ENCODE data around the gene TNS1.

The TNS1 gene

GRCh38 chr2:217886091-217886490 lies 116.7 kb downstream of the TNS1 start:
- no peak overlapping the region for H3K27ac Mint-ChIP-seq
- no peaks in the 10 kb centered on the region for H3K4me1 Mint-ChIP-seq (ENCODE audit: low read depth)
- H3K36me3 Mint-ChIP-seq (ENCODE audit: low read depth) = no peaks in the 10 kb centered on the region
- DNase-seq (ENCODE audit: low spot score) = no peak
- no peaks in the 10 kb centered on the region for H3K9me3 Mint-ChIP-seq
- H3K4me3 Mint-ChIP-seq = no peak overlapping the region
- H3K27me3 Mint-ChIP-seq (ENCODE audit: low read depth) = no peaks in the 10 kb centered on the region

- H3K36me3 Mint-ChIP-seq (ENCODE audit: low read depth) = no peaks in the 10 kb centered on the region
- H3K9me3 Mint-ChIP-seq = no peaks in the 10 kb centered on the region
- DNase-seq (ENCODE audit: low spot score) = no peak
- H3K27ac Mint-ChIP-seq = no peak overlapping the region
- no peaks in the 10 kb centered on the region for H3K4me1 Mint-ChIP-seq (ENCODE audit: low read depth)
- no peak overlapping the region for H3K4me3 Mint-ChIP-seq
- H3K27me3 Mint-ChIP-seq (ENCODE audit: low read depth) = no peaks in the 10 kb centered on the region
Measured at GRCh38 chr2:217884985-217885384, 117.8 kb downstream of the TNS1 start.

DNA sequence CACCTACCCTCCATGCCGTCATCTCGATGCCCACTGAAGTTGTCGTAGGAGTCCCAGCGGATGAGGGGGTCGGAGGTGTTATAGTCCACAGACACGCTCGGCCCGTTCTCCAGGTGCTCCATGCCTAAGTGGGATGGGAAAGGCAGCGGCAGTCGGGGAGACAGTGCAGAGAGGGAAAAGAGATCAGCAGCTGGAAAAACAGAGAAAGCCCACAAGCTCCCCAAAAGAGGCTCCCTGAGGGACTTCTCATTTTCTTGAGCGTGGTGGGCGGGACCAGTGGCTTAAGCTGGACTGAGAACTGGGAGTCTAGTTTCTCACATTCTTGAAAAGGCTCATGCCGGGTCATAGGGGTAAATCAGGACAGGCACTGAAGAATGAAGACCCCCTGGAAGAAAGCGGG lies 121.9 kb downstream of the TNS1 start:
- no peak for DNase-seq (ENCODE audit: low spot score)
- no peaks in the 10 kb centered on the region for H3K36me3 Mint-ChIP-seq (ENCODE audit: low read depth)
- H3K27ac Mint-ChIP-seq = no peak overlapping the region
- no peaks in the 10 kb centered on the region for H3K27me3 Mint-ChIP-seq (ENCODE audit: low read depth)
- H3K9me3 Mint-ChIP-seq = no peaks in the 10 kb centered on the region
- H3K4me1 Mint-ChIP-seq (ENCODE audit: low read depth) = no peaks in the 10 kb centered on the region
- H3K4me3 Mint-ChIP-seq = no peak overlapping the region

DNA sequence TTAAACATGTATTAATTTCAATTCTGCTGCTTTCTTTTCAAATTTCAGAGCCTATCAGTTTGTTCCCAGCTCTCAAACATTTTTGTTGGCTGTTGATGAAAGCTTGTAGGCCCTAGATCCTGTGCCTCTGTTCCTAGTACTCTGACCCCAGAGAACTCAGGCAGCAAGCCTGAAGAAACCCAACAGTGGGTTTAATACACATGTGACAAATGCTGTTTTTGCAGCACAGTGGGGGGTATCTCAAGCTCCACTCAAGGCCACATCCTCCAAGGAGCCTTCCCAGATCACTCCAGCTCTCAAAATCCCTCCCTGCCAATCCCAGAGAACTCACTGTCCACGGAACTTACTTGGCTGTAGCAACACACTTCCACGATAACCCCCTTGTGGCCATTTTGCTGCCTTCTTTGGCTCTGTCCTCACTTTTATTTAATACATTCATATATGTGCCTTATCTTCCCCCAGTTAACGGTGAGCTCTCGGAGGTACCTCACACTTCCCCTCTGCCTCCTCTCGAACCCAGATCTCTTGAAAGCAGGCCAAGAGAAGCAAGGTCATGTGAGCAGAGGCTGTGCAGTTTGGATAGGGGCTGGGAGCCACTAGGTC lies 122.4 kb downstream of the TNS1 start:
- no peaks in the 10 kb centered on the region for H3K36me3 Mint-ChIP-seq (ENCODE audit: low read depth)
- no peak for DNase-seq (ENCODE audit: low spot score)
- no peak overlapping the region for H3K4me3 Mint-ChIP-seq
- no peaks in the 10 kb centered on the region for H3K9me3 Mint-ChIP-seq
- no peaks in the 10 kb centered on the region for H3K27me3 Mint-ChIP-seq (ENCODE audit: low read depth)
- no peaks in the 10 kb centered on the region for H3K4me1 Mint-ChIP-seq (ENCODE audit: low read depth)
- no peak overlapping the region for H3K27ac Mint-ChIP-seq

DNA sequence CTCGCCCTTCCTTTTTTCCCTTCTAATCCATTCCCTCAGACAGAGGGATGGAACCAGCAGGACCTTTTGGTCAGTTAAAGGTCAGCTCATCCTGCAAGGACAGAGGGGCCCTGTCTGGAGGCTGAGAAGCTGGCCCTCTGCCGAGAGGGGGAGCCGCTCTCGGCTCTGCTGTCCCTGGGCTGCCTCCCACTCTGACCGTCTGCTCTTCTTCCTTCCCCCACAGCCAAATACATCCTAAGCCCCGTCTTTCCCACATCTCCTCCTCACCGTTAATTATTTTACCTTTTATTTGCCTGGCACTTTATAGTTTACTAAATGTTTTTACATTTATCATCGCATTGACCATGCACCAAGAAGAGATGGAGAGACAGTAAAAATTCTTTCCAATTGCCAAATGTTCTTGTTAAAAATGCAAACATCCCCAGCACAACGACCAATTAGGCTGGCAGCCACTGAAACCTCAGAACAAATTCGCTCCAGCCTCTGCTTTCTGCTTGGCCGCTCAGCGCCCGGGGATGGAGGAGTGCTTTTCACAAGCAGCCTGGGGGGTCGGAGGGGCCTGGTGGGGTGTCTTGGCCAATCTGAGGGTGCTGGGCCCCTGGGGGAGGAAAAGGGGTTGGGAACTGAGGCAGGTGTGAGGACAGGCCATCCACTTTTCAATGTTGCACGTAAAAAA lies 123.7 kb downstream of the TNS1 start:
- no peaks in the 10 kb centered on the region for H3K27me3 Mint-ChIP-seq (ENCODE audit: low read depth)
- no peak for DNase-seq (ENCODE audit: low spot score)
- no peaks in the 10 kb centered on the region for H3K36me3 Mint-ChIP-seq (ENCODE audit: low read depth)
- no peak overlapping the region for H3K27ac Mint-ChIP-seq
- no peaks in the 10 kb centered on the region for H3K4me1 Mint-ChIP-seq (ENCODE audit: low read depth)
- no peaks in the 10 kb centered on the region for H3K9me3 Mint-ChIP-seq
- no peak overlapping the region for H3K4me3 Mint-ChIP-seq

DNA sequence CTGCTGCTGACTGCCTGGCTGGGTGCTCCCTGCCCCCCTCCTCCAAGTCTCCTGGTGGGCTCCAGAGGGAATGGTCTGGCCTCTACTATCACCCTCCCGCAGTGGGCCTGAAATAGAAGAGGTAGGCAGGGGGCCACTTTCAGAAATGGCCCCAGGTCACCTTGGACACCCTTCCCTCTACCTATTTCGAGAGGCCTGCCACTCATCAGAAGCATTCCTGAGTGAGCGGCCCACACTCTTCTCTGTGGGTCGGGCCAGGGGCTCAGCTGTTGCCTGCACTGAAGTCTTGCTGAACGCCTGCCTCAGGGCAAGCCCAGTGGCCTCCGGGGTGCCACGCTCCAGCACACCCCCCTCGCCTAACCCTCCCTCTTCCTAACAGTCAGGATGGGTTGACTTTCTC lies 124.9 kb downstream of the TNS1 start:
- Mint-ChIP-seq H3K9me3 (no peaks in the 10 kb centered on the region), H3K4me3 (no peak overlapping the region), H3K27me3 (ENCODE audit: low read depth) (no peaks in the 10 kb centered on the region), H3K4me1 (ENCODE audit: low read depth) (no peaks in the 10 kb centered on the region), H3K27ac (no peak overlapping the region), H3K36me3 (ENCODE audit: low read depth) (no peaks in the 10 kb centered on the region)
- DNase-seq (ENCODE audit: low spot score) = no peak

GRCh38 chr2:217876253-217876570 lies 126.6 kb downstream of the TNS1 start:
- Mint-ChIP-seq H3K9me3 (no peaks in the 10 kb centered on the region), H3K4me1 (ENCODE audit: low read depth) (no peaks in the 10 kb centered on the region), H3K36me3 (ENCODE audit: low read depth) (no peaks in the 10 kb centered on the region), H3K27ac (no peak overlapping the region), H3K4me3 (no peak overlapping the region), H3K27me3 (ENCODE audit: low read depth) (no peaks in the 10 kb centered on the region)
- DNase-seq (ENCODE audit: low spot score) = no peak

DNA sequence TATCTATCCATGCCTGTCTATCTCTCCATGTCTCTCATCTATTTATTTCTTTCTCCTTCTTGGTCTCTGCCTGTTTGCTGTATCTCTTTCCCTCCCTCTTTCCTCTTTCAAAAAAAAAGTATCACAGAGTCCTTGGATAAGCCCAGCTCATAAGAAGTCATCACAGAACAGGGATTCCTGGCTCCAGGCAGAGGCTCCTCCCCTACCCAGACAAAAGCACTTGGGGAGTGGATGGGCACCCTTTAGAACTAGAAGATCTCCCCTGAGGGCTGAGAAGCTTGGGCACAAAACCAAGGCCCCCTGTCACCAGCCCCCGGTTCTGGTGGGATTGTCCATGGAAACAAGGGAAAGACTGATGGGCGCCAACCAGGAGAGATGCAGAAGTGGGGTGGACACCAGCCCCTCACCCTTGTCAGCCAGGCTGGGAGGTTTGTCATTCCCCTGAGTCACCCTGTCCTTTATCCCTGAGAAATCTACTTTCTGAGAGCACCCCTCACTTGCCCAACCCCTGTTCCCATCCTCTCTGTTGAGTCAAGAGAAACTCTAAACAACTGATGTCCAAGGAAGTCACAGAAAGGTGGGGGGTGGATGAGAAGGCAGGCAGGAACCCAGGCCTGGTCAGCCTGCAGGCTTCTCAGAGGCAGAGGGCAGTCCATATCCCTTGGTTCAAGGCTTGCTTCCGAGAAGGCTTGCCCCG lies 127.1 kb downstream of the TNS1 start:
- H3K9me3 Mint-ChIP-seq = no peaks in the 10 kb centered on the region

GRCh38 chr2:217875138-217875537 lies 127.7 kb downstream of the TNS1 start:
- Mint-ChIP-seq H3K4me1 (ENCODE audit: low read depth) (no peaks in the 10 kb centered on the region), H3K4me3 (no peak overlapping the region), H3K9me3 (no peaks in the 10 kb centered on the region), H3K27ac (no peak overlapping the region), H3K27me3 (ENCODE audit: low read depth) (no peaks in the 10 kb centered on the region), H3K36me3 (ENCODE audit: low read depth) (no peaks in the 10 kb centered on the region)
- DNase-seq (ENCODE audit: low spot score) = no peak

More for the DNA sequence above, 127.1 kb downstream of the TNS1 start:
- H3K4me3 Mint-ChIP-seq = no peak overlapping the region
- H3K27me3 Mint-ChIP-seq (ENCODE audit: low read depth) = no peaks in the 10 kb centered on the region
- no peak overlapping the region for H3K27ac Mint-ChIP-seq
- no peaks in the 10 kb centered on the region for H3K36me3 Mint-ChIP-seq (ENCODE audit: low read depth)
- H3K4me1 Mint-ChIP-seq (ENCODE audit: low read depth) = no peaks in the 10 kb centered on the region
- DNase-seq (ENCODE audit: low spot score) = no peak

- H3K27me3 Mint-ChIP-seq (ENCODE audit: low read depth) = no peaks in the 10 kb centered on the region
Measured at GRCh38 chr2:217873371-217873770, 129.4 kb downstream of the TNS1 start.

DNA sequence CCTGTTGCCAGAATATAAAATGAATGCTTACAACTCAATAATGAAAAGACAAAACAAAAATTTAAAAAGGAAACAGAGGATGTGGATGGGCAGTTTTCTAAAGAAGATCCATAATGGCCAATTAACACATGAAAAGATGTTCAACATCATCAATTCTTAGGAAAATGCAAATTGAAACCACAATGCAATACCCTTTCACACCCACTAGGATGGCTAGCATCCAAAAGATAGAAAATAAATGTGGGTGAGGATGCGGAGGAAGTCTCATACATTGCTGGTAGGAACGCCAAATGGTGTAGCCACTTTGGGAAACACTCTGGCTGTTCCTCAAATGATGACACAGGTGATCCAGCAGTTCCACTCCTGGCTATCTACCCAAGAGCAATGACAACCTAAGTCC lies 130.5 kb downstream of the TNS1 start:
- H3K4me1 Mint-ChIP-seq (ENCODE audit: low read depth) = no peaks in the 10 kb centered on the region
- DNase-seq (ENCODE audit: low spot score) = no peak
- no peaks in the 10 kb centered on the region for H3K9me3 Mint-ChIP-seq
- H3K27ac Mint-ChIP-seq = no peak overlapping the region
- peaks cover 2% of the 10 kb centered on the region for H3K27me3 Mint-ChIP-seq (ENCODE audit: low read depth)
- no peak overlapping the region for H3K4me3 Mint-ChIP-seq
- H3K36me3 Mint-ChIP-seq (ENCODE audit: low read depth) = no peaks in the 10 kb centered on the region

More at GRCh38 chr2:217873371-217873770, 129.4 kb downstream of the TNS1 start:
- no peaks in the 10 kb centered on the region for H3K9me3 Mint-ChIP-seq
- no peak for DNase-seq (ENCODE audit: low spot score)
- no peak overlapping the region for H3K27ac Mint-ChIP-seq
- H3K4me3 Mint-ChIP-seq = no peak overlapping the region
- H3K4me1 Mint-ChIP-seq (ENCODE audit: low read depth) = no peaks in the 10 kb centered on the region
- H3K36me3 Mint-ChIP-seq (ENCODE audit: low read depth) = no peaks in the 10 kb centered on the region

GRCh38 chr2:217870528-217871011 lies 132.2 kb downstream of the TNS1 start:
- DNase-seq (ENCODE audit: low spot score) = no peak
- Mint-ChIP-seq H3K27me3 (ENCODE audit: low read depth) (peaks cover 2% of the 10 kb centered on the region), H3K9me3 (no peaks in the 10 kb centered on the region), H3K27ac (no peak overlapping the region), H3K4me1 (ENCODE audit: low read depth) (no peaks in the 10 kb centered on the region), H3K4me3 (no peak overlapping the region), H3K36me3 (ENCODE audit: low read depth) (no peaks in the 10 kb centered on the region)

DNA sequence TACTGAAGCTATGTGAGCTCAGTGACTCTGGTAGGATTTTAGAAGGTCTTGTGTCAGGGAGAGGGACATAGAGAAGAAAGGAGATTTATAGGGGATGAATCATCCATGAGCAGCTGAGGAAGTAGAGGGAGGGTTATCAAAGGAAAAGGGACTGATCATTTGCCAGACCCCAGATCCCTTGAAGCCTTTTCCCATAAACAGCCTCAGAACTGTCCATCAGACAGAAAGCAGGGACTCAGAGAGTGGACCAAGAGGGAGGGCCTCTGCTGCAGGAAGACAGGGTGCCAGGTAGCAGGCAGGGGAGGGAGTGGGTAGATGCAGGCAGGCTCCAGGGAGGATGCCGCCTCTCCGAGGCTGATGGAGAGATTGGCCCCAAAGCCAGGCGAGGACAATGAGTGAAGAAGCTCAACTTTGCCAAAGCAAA lies 133.9 kb downstream of the TNS1 start:
- H3K27ac Mint-ChIP-seq = no peak overlapping the region
- H3K36me3 Mint-ChIP-seq (ENCODE audit: low read depth) = no peaks in the 10 kb centered on the region
- DNase-seq (ENCODE audit: low spot score) = no peak
- H3K9me3 Mint-ChIP-seq = no peaks in the 10 kb centered on the region
- H3K27me3 Mint-ChIP-seq (ENCODE audit: low read depth) = peaks cover 2% of the 10 kb centered on the region
- no peak overlapping the region for H3K4me3 Mint-ChIP-seq
- H3K4me1 Mint-ChIP-seq (ENCODE audit: low read depth) = no peaks in the 10 kb centered on the region

GRCh38 chr2:217868265-217868892 lies 134.4 kb downstream of the TNS1 start:
- Mint-ChIP-seq H3K27me3 (ENCODE audit: low read depth) (peaks cover 2% of the 10 kb centered on the region), H3K4me1 (ENCODE audit: low read depth) (no peaks in the 10 kb centered on the region), H3K4me3 (no peak overlapping the region), H3K36me3 (ENCODE audit: low read depth) (no peaks in the 10 kb centered on the region), H3K9me3 (no peaks in the 10 kb centered on the region), H3K27ac (no peak overlapping the region)
- DNase-seq (ENCODE audit: low spot score) = no peak
